H9 (cell line): ENCODE measurements around the gene CEP131. TPM values are rescaled to one million over a fixed set of nuclear protein-coding genes. Genes with fewer than 3 reads are reported as not detected.

ENCODE experiments used
- DNase-seq: peaks from one replicate; pipeline ENCODE4 v3.0.0-alpha.2; 2017
- H2AFZ ChIP-seq: one replicate; pipeline ENCODE4 v1.6.1; 2013; ENCODE audit warnings: mild to moderate bottlenecking, low read length, control low read depth, moderate library complexity
- H2AK5ac ChIP-seq: 2 replicates; pipeline ENCODE4 v1.6.1; 2013; ENCODE audit warnings: low read length, control low read depth, mixed read lengths; ENCODE audit not compliant: insufficient read length
- H2BK120ac ChIP-seq: one replicate; pipeline ENCODE4 v1.6.1; 2013; ENCODE audit warnings: low read depth, mild to moderate bottlenecking, low read length, control low read depth, inconsistent platforms; ENCODE audit not compliant: poor library complexity, severe bottlenecking
- H2BK12ac ChIP-seq: 2 replicates; pipeline ENCODE4 v1.6.1; 2013; ENCODE audit warnings: low read length, control low read depth, mixed read lengths, low read depth; ENCODE audit not compliant: insufficient read length
- H2BK15ac ChIP-seq: 2 replicates; pipeline ENCODE4 v1.6.1; 2013; ENCODE audit warnings: low read depth, low read length, control low read depth
- H2BK20ac ChIP-seq: one replicate; pipeline ENCODE4 v1.6.1; 2013; ENCODE audit warnings: low read depth, mild to moderate bottlenecking, low read length, control low read depth, inconsistent platforms; ENCODE audit not compliant: poor library complexity, severe bottlenecking
- H2BK5ac ChIP-seq: 2 replicates; pipeline ENCODE4 v1.6.1; 2013; ENCODE audit warnings: low read length, control low read depth, mixed read lengths; ENCODE audit not compliant: insufficient read length
- H3K14ac ChIP-seq: 2 replicates; pipeline ENCODE4 v1.6.1; 2013; ENCODE audit warnings: low read length, control low read depth; ENCODE audit not compliant: insufficient read depth
- H3K18ac ChIP-seq: 2 replicates; pipeline ENCODE4 v1.6.1; 2013; ENCODE audit warnings: low read depth, mild to moderate bottlenecking, mixed read lengths, low read length, control low read depth; ENCODE audit not compliant: insufficient read length
- H3K23ac ChIP-seq: 2 replicates; pipeline ENCODE4 v1.6.1; 2013; ENCODE audit warnings: low read length, control low read depth, mixed read lengths, low read depth; ENCODE audit not compliant: insufficient read length
- H3K23me2 ChIP-seq: 2 replicates; pipeline ENCODE4 v1.6.1; 2013; ENCODE audit warnings: low read depth, mild to moderate bottlenecking, mixed read lengths, low read length, control low read depth; ENCODE audit not compliant: insufficient read length, poor library complexity, severe bottlenecking
- H3K27ac ChIP-seq: 2 replicates; pipeline ENCODE4 v1.5.1; 2013; ENCODE audit warnings: low read length, control low read depth, mixed read lengths, low read depth; ENCODE audit not compliant: insufficient read length
- H3K27me3 ChIP-seq: 2 replicates; pipeline ENCODE4 v1.6.1; 2013; ENCODE audit warnings: low read length, control low read depth, inconsistent platforms; ENCODE audit not compliant: insufficient read depth
- H3K4ac ChIP-seq: 2 replicates; pipeline ENCODE4 v1.6.1; 2013; ENCODE audit warnings: low read depth, mild to moderate bottlenecking, control low read depth, inconsistent platforms, low read length, moderate library complexity
- H3K4me1 ChIP-seq: 2 replicates; pipeline ENCODE4 v1.6.1; 2013; ENCODE audit warnings: low read length, control low read depth, inconsistent platforms; ENCODE audit not compliant: insufficient read depth
- H3K4me2 ChIP-seq: 2 replicates; pipeline ENCODE4 v1.6.1; 2013; ENCODE audit warnings: low read length, control low read depth, mixed read lengths; ENCODE audit not compliant: insufficient read length, insufficient read depth
- H3K56ac ChIP-seq: 2 replicates; pipeline ENCODE4 v1.6.1; 2013; ENCODE audit warnings: low read depth, mild to moderate bottlenecking, mixed read lengths, low read length, control low read depth; ENCODE audit not compliant: insufficient read length
- H3K79me1 ChIP-seq: 2 replicates; pipeline ENCODE4 v1.6.1; 2013; ENCODE audit warnings: low read depth, mild to moderate bottlenecking, moderate library complexity, low read length, control low read depth, inconsistent platforms; ENCODE audit not compliant: insufficient read depth, poor library complexity, severe bottlenecking
- H3K79me2 ChIP-seq: 2 replicates; pipeline ENCODE4 v1.6.1; 2013; ENCODE audit warnings: low read length, control low read depth, inconsistent platforms; ENCODE audit not compliant: insufficient read depth
- H3K9ac ChIP-seq: 2 replicates; pipeline ENCODE4 v1.6.1; 2013; ENCODE audit warnings: low read length, control low read depth, mixed read lengths; ENCODE audit not compliant: insufficient read length; ENCODE audit errors: extremely low read depth
- H3K9me3 ChIP-seq: one replicate; pipeline ENCODE4 v1.6.1; 2013; ENCODE audit warnings: low read depth, low read length, inconsistent platforms; ENCODE audit not compliant: control insufficient read depth
- H3T11ph ChIP-seq: one replicate; pipeline ENCODE4 v1.6.1; 2013; ENCODE audit warnings: mild to moderate bottlenecking, low read length, control low read depth, inconsistent platforms
- H4K20me1 ChIP-seq: one replicate; pipeline ENCODE4 v1.6.1; 2013; ENCODE audit not compliant: control insufficient read depth, insufficient read length, insufficient read depth
- H4K5ac ChIP-seq: 2 replicates; pipeline ENCODE4 v1.6.1; 2013; ENCODE audit warnings: low read depth, mild to moderate bottlenecking, mixed read lengths, low read length, control low read depth; ENCODE audit not compliant: insufficient read length
- H4K8ac ChIP-seq: replicated peaks from 2 replicates; pipeline ENCODE4 v1.6.1; 2013; ENCODE audit warnings: low read length, control low read depth, mixed read lengths, low read depth; ENCODE audit not compliant: insufficient read length
- H4K91ac ChIP-seq: 2 replicates; pipeline ENCODE4 v1.6.1; 2013; ENCODE audit warnings: low read depth, mild to moderate bottlenecking, moderate library complexity, mixed read lengths, low read length, control low read depth; ENCODE audit not compliant: insufficient read length
- H3K27ac Mint-ChIP-seq, 3 experiments: 2 replicates in 2 of 3; 3 replicates in 1 of 3; pipeline ENCODE4 v1.8.0; 2020 to 2021; ENCODE audit warnings: mixed read lengths in 3 of 3, mild to moderate bottlenecking in 1 of 3, moderate library complexity in 1 of 3
- H3K27me3 Mint-ChIP-seq: 2 replicates; pipeline ENCODE4 v1.8.0; 2021; ENCODE audit warnings: low read depth, mild to moderate bottlenecking, moderate library complexity, mixed read lengths
- H3K36me3 Mint-ChIP-seq, 3 experiments: 2 replicates in 2 of 3; 3 replicates in 1 of 3; pipeline ENCODE4 v1.8.0; 2020 to 2021; ENCODE audit warnings: low read depth in 3 of 3, mixed read lengths in 3 of 3; ENCODE audit not compliant: insufficient read depth in 1 of 3
- H3K4me1 Mint-ChIP-seq, 2 experiments: 2 replicates each; pipeline ENCODE4 v1.8.0; 2020; ENCODE audit warnings: mixed read lengths in 2 of 2
- H3K4me3 Mint-ChIP-seq, 2 experiments: 2 replicates in 1 of 2; 3 replicates in 1 of 2; pipeline ENCODE4 v1.8.0; 2020 to 2021; ENCODE audit warnings: mild to moderate bottlenecking in 2 of 2, mixed read lengths in 2 of 2, moderate library complexity in 1 of 2
- H3K9me3 Mint-ChIP-seq, 2 experiments: 2 replicates in 1 of 2; 3 replicates in 1 of 2; pipeline ENCODE4 v1.8.0; 2020; ENCODE audit warnings: mild to moderate bottlenecking in 2 of 2, mixed read lengths in 2 of 2, moderate library complexity in 1 of 2
- CTCF ChIP-seq: fragments of 200-600 bp; sonication (generic); conservative IDR thresholded peaks from 3 replicates; pipeline ENCODE4 v1.8.0; 2021; ENCODE audit warnings: antibody characterized with exemption, mild to moderate bottlenecking
- WGBS: extraction: QIAGEN DNeasy Blood & Tissue Kit; methylation state at CpG from one replicate; pipeline ENCODE4 v1.1.7; 2013; ENCODE audit warnings: missing lambda C conversion rate, low lambda C conversion rate, mixed read lengths; ENCODE audit not compliant: insufficient read length; ENCODE audit errors: extremely low coverage; 5-methylcytosine and 5-hydroxymethylcytosine counted together
- total RNA-seq: library from RNA; stranded (reverse); gene quantifications from 2 replicates; pipeline ENCODE4 v1.2.1, GENCODE V29; 2021

Gene CEP131
- total RNA-seq, 1 experiment from 2014 or later = 16.3 TPM

DNA sequence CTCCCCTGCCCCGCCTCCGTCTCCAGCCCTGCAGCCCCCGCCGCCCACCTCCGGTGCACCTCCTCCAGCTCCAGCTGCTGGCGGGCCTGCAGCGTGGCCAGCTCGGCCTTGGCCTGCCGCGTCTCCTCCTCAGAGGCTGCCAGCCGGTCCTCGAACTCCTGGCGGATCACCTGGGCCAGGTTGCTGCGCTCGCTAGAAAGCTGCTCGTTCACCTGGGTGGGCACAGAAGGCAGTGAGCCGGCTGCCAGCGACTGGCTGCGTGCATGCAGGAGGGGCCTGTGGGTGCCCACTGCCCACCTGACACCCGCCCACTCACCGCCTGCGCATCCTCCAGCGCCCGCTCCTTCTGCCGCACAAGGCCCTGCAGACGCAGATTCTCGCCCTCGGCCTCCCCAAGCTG, 32.2 kb downstream of the CEP131 start:
- Histone ChIP-seq H3T11ph (no peak overlapping the region), H3K27ac (no peak overlapping the region), H3K9me3 (no peaks in the 10 kb centered on the region), H2BK20ac (no peak overlapping the region), H3K23ac (no peak overlapping the region), H2BK5ac (no peak overlapping the region), H3K79me2 (no peaks in the 10 kb centered on the region), H3K4ac (no peak overlapping the region), H4K5ac (no peak overlapping the region), H2AK5ac (no peak overlapping the region), H3K18ac (no peak overlapping the region), H2BK120ac (no peak overlapping the region), H4K91ac (no peak overlapping the region), H4K20me1 (no peaks in the 10 kb centered on the region), H2BK15ac (no peak overlapping the region), H3K9ac (no peak overlapping the region), H3K27me3 (no peaks in the 10 kb centered on the region), H3K4me1 (no peaks in the 10 kb centered on the region), H3K56ac (no peak overlapping the region), H3K4me2 (no peak overlapping the region), H4K8ac (no peak overlapping the region), H2BK12ac (no peak overlapping the region), H3K23me2 (no peaks in the 10 kb centered on the region), H2AFZ (no peak overlapping the region), H3K79me1 (no peaks in the 10 kb centered on the region), H3K14ac (no peak overlapping the region)
- no peak overlapping the region for H3K27ac Mint-ChIP-seq
- TF ChIP-seq CTCF = no peak
- no peaks in the 10 kb centered on the region for H3K27me3 Mint-ChIP-seq
- H3K4me3 Mint-ChIP-seq = no peak overlapping the region
- peaks cover 0 to 10% (median 6%) of the 10 kb centered on the region in 3 experiments; a peak in 5 of 7 replicates for H3K36me3 Mint-ChIP-seq
- no peaks in the 10 kb centered on the region for H3K9me3 Mint-ChIP-seq
- no peaks in the 10 kb centered on the region for H3K4me1 Mint-ChIP-seq
- no CpG with 5 or more reads among the region's 28 CpGs for WGBS
- DNase-seq = no peak
